Retinal pigment epithelial cell (primary cell): ENCODE data around the gene BUB3.
"Not testable (repeated sequence)": the region's sequence is repeated elsewhere in the genome, so short reads cannot be mapped to it uniquely, and the experiment has no call there.

Source experiments
- DNase-seq: peaks from one replicate; pipeline ENCODE4 v3.0.0-alpha.2; 2010; ENCODE audit warnings: low read depth
- H3K4me3 ChIP-seq: 2 replicates; pipeline ENCODE4 v1.5.1; 2011; ENCODE audit warnings: mild to moderate bottlenecking, low read length, control low read depth, moderate library complexity
- TF ChIP-seq, protein P1 (sequence below): conservative IDR thresholded peaks from 2 replicates; pipeline ENCODE4 v1.5.1; 2011; ENCODE audit warnings: low read depth, low read length, control low read depth, inconsistent platforms

Gene BUB3

GRCh38 chr10:123160311-123160980 lies 6.2 kb downstream of the BUB3 start:
- H3K4me3 ChIP-seq = no peak overlapping the region
- TF ChIP-seq, protein P1, sequence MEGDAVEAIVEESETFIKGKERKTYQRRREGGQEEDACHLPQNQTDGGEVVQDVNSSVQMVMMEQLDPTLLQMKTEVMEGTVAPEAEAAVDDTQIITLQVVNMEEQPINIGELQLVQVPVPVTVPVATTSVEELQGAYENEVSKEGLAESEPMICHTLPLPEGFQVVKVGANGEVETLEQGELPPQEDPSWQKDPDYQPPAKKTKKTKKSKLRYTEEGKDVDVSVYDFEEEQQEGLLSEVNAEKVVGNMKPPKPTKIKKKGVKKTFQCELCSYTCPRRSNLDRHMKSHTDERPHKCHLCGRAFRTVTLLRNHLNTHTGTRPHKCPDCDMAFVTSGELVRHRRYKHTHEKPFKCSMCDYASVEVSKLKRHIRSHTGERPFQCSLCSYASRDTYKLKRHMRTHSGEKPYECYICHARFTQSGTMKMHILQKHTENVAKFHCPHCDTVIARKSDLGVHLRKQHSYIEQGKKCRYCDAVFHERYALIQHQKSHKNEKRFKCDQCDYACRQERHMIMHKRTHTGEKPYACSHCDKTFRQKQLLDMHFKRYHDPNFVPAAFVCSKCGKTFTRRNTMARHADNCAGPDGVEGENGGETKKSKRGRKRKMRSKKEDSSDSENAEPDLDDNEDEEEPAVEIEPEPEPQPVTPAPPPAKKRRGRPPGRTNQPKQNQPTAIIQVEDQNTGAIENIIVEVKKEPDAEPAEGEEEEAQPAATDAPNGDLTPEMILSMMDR = no peak
- no peak for DNase-seq

DNA sequence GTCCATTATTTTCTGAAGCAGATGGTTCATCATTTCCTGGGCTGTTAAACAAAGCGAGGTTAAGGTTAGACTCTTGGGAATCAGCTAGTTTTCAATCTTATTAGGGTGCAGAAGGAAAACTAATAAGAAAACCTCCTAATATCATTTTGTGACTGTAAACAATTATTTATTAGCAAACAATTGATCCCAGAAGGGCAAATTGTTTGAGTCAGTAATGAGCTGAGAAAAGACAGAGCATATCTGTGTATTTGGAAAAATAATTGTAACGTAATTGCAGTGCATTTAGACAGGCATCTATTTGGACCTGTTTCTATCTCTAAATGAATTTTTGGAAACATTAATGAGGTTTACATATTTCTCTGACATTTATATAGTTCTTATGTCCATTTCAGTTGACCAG lies 10.1 kb downstream of the BUB3 start:
- H3K4me3 ChIP-seq = no peak overlapping the region
- no peak for DNase-seq
- TF ChIP-seq, protein P1 = no peak

DNA sequence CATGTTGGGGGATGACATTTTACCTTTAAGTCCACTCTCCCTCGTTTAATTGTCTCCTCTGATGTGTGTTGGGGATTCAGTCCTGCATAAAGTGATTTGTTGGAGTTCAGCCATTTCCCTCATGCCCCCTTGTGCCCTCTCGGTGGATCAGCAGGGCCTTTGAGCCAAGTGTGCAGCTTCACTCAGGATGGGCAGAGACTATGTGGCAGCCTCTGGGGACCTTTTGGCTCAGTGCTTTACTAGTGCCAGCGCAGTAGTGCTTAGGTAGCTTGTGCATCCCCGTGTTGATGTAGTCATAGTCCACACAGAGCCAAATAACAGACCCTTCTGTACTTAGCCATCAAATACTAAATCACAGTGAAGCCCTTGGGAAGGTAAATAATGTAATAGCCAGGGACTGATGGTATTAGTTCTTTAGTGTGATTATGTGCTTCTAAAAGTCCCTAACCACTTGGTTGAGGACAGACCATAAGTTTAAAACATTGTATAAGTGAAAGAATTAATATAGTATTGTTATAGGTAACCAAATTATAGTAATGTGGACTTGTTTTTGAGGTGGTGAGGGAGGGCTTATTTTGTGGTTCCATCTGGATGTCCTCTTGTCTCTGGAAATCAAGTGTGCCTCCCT lies 11.4 kb downstream of the BUB3 start:
- no peak for DNase-seq
- TF ChIP-seq, protein P1 = peak; percentile 18
- H3K4me3 ChIP-seq = no peak overlapping the region

DNA sequence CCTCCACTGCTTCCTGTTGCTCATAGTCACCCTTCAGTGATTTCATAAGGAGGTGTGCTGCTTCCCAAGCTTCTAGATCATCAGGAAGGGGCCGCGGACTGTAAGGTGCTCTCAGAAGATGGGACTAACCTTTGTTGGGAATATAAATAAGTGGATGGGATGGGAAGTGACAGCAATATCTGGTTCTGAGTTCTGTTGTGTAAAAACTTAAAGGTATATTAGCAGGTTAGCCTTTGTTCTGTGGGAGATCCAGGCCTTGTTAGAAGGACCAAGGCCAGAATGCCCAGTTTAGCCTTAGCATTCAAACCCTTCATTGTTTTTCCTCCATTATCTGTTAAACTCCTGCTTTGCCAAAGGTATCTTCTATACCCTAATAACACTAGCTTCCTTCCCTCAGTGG lies 12.4 kb downstream of the BUB3 start:
- TF ChIP-seq, protein P1 = no peak
- H3K4me3 ChIP-seq = no peak overlapping the region
- no peak for DNase-seq

DNA sequence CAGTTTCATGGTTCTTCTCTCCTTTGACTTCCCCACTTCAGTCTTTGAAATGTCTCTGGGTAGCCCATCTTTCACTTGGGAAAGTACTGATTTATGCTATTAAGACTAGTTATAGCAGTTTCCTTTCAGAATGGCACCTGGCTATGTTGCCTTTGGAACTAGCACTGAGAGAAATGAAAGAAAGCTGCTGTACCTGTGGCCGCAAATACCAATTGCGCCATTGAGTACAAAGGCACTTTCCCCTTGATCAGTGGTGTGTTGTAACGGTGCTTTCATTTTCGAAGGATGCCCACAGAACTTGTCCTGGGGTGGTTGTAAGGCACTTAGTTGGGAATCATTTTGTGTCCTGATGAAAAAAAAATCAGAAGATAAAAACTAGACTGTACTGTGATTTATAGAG lies 16.8 kb downstream of the BUB3 start:
- TF ChIP-seq, protein P1 = no peak
- H3K4me3 ChIP-seq = no peak overlapping the region
- DNase-seq = no peak

DNA sequence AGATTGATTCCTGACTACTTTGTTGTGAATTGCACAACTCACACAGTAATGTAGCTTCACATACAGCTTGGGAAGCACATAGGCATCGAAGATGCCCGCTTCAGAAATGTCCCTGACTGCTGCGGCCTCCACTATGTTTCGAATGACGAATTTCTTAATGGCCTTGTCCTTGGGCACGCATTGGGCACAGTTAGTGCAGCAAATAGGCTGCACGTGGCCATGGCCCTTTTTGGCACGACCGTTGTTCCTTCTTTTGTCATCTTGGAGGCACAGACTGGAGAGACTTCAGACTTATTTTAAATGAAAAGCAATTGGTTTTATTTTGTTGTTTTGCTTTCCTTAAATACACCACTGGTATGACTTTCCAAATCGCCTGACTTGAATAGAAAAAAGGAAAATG lies 17.4 kb downstream of the BUB3 start:
- not testable (repeated sequence) for H3K4me3 ChIP-seq, DNase-seq

- TF ChIP-seq, protein P1 = no peak
- no peak for DNase-seq
- no peak overlapping the region for H3K4me3 ChIP-seq
Observed at GRCh38 chr10:123175389-123176387, 21.5 kb downstream of the BUB3 start.

DNA sequence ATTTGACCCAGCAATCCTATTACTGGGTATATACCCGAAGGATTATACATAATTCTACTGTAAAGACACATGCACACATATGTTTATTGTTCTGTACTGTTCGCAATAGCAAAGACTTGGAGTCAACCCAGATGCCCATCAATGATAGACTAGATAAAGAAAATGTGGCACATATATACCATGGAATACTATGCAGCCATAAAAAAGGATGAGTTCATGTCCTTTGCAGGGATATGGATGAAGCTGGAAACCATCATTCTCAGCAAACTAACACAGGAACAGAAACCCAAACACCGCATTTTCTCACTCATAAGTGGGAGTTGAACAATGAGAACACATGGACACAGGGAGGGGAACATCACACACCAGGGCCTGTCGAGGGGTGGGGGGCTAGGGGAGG lies 24.2 kb downstream of the BUB3 start:
- not testable (repeated sequence) for H3K4me3 ChIP-seq, DNase-seq
